Esophagus squamous epithelium (tissue), 5 donors: ENCODE results near the gene KCNJ4. TPM values are rescaled to one million over a fixed set of nuclear protein-coding genes. Genes with fewer than 3 reads are reported as not detected.

ENCODE experiments used
- DNase-seq: peaks from one replicate; lab custom pipeline; 2025; lab: John Stamatoyannopoulos, UW
- H3K27ac ChIP-seq, 4 donors: fragments of 200-600 bp; sonication (generic); one replicate each; pipeline ENCODE4 v1.5.1; 2016 to 2019; ENCODE audit warnings: mild to moderate bottlenecking in 1 of 4
- H3K27me3 ChIP-seq, 4 donors: fragments of 200-600 bp; sonication (generic); 1 replicate in 3 of 4; 2 replicates in 1 of 4; pipeline versions ENCODE4 v1.5.1 to v1.6.0; 2017 to 2021; ENCODE audit warnings: antibody characterized with exemption in 1 of 4
- H3K36me3 ChIP-seq, 3 donors: fragments of 200-600 bp; sonication (generic); one replicate each; pipeline ENCODE4 v1.5.1; 2016 to 2019
- H3K4me1 ChIP-seq, 3 donors: fragments of 200-600 bp; sonication (generic); one replicate each; pipeline ENCODE4 v1.5.1; 2017 to 2019
- H3K4me3 ChIP-seq, 4 donors: fragments of 200-600 bp; sonication (generic); 1 replicate in 3 of 4; 2 replicates in 1 of 4; pipeline ENCODE4 v1.5.1; 2016 to 2019; ENCODE audit warnings: mild to moderate bottlenecking in 2 of 4, moderate library complexity in 1 of 4
- H3K9me3 ChIP-seq, 3 donors: fragments of 200-600 bp; sonication (generic); one replicate each; pipeline ENCODE4 v1.5.1; 2016 to 2019
- POLR2A ChIP-seq, 4 donors: fragments of 450-650 bp; IDR thresholded peaks; one replicate each; pipeline ENCODE4 v1.6.1; 2017; ENCODE audit warnings: antibody characterized with exemption in 4 of 4, mild to moderate bottlenecking in 4 of 4, moderate library complexity in 3 of 4
- WGBS, 2 donors: methylation state at CpG; one replicate each; pipeline ENCODE4 v1.1.5; 2018; 5-methylcytosine and 5-hydroxymethylcytosine counted together
- intact Hi-C: fragments of 100-400 bp; cut with DNase I; formaldehyde crosslinking; loops from one replicate; pipeline ENCODE4 v1.15.0; 2022
- total RNA-seq, 4 donors: library from RNA; depleted of rRNA; stranded (reverse); fragments of >200 nt; gene quantifications; one replicate each; pipeline ENCODE4 v1.1.0, GENCODE V29; 2016
- TF ChIP-seq, protein P1 (sequence below), 6 experiments: fragments of 450-650 bp in 4 of 6; fragments of 200-600 bp in 2 of 6; sonication (generic) in 2 of 6; IDR thresholded peaks; one replicate each; pipeline ENCODE4 v1.5.1; 2016 to 2019; ENCODE audit warnings: antibody characterized with exemption in 6 of 6, mild to moderate bottlenecking in 4 of 6, moderate library complexity in 4 of 6
- donor health status: DM: yes; HTN: yes; CAD: no.

Gene KCNJ4
- total RNA-seq, 4 donors from 2014 or later: not detected

DNA sequence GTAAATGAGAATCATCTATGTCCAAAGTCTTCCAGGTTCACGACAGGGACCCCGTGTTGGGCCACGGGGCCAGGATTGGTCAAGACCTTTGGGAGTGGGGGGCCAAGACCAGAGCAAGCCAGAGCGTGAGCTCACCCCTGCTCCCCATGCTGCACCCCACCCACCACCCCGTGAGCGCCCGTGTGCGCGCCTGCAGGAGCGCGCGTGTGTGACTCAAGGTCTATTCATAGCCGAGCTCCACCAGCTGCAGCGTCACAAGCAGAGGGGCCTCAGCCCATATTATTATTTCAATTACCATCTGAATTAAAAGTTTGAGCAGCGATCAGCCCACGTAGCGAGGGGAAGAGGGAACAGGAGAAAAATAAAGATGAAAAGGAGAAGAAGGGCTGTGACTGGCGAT, 5.2 kb downstream of the KCNJ4 start:
- H3K9me3 ChIP-seq: no peaks in the 10 kb centered on the region
- H3K27me3 ChIP-seq: peaks cover 7 to 93% (median 9%) of the 10 kb centered on the region in 4 donors
- H3K27ac ChIP-seq: no peak overlapping the region
- intact Hi-C loops: no loop called here
- H3K36me3 ChIP-seq: no peaks in the 10 kb centered on the region
- WGBS, 2 donors: 36 to 53% methylated on average over 9 to 17 of the region's 18 CpGs
- H3K4me3 ChIP-seq: no peak overlapping the region
- no peak for DNase-seq
- peaks cover 3 to 14% (median 5%) of the 10 kb centered on the region in 3 donors for H3K4me1 ChIP-seq
- TF ChIP-seq, protein P1, sequence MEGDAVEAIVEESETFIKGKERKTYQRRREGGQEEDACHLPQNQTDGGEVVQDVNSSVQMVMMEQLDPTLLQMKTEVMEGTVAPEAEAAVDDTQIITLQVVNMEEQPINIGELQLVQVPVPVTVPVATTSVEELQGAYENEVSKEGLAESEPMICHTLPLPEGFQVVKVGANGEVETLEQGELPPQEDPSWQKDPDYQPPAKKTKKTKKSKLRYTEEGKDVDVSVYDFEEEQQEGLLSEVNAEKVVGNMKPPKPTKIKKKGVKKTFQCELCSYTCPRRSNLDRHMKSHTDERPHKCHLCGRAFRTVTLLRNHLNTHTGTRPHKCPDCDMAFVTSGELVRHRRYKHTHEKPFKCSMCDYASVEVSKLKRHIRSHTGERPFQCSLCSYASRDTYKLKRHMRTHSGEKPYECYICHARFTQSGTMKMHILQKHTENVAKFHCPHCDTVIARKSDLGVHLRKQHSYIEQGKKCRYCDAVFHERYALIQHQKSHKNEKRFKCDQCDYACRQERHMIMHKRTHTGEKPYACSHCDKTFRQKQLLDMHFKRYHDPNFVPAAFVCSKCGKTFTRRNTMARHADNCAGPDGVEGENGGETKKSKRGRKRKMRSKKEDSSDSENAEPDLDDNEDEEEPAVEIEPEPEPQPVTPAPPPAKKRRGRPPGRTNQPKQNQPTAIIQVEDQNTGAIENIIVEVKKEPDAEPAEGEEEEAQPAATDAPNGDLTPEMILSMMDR (IDR thresholded peaks at IDR 0.05): no peak
- no peak for TF ChIP-seq POLR2A (IDR thresholded peaks at IDR 0.05)

DNA sequence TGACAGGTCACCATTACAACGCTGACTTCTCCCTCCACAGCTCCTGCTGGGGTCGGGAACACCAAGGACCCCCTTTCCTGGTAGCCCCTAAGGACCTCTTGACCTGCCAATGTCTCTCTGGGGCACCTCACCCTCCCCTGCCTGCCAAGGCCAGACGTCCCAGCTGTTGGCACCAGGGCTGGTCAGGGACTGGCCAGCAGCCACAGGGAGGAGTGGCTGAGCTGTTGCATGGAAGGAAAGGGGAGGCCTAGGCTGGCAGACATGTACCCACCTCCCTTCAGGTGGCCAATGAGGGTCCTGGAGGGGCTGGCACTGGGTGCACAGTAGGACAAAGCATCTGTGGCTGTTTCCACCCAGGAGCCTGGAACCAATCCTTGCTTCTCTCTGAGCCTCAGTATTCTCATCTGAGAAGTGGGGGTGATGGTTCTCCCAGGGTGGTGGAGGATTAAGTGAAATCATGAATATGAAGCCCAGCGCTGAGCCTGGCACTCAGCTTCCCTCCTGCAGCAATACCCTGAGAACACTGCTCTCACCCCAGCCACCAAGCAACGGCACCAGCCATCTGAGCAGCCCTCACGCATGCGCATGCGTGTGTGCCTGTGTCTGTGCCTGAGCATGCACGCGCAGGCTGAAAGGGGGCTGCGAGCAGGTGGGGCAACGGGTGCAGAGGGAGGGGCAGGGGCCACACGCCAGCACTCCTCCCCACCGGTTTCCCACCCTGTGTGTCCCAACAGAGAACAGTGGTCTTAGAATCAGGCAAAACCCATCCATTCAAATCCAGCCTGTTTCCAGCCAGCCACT, 5.9 kb downstream of the KCNJ4 start:
- Histone ChIP-seq H3K4me3 (no peak overlapping the region), H3K27me3 (peaks cover 1 to 93% (median 5%) of the 10 kb centered on the region in 4 donors), H3K4me1 (peaks cover 0 to 7% (median 0%) of the 10 kb centered on the region in 3 donors), H3K36me3 (no peaks in the 10 kb centered on the region), H3K27ac (no peak overlapping the region), H3K9me3 (no peaks in the 10 kb centered on the region)
- WGBS, 2 donors: 39 to 58% methylated on average over 5 to 8 of the region's 14 CpGs
- TF ChIP-seq, protein P1 (IDR thresholded peaks at IDR 0.05): no peak
- TF ChIP-seq POLR2A (IDR thresholded peaks at IDR 0.05): no peak
- intact Hi-C loops: no loop called here
- no peak for DNase-seq

DNA sequence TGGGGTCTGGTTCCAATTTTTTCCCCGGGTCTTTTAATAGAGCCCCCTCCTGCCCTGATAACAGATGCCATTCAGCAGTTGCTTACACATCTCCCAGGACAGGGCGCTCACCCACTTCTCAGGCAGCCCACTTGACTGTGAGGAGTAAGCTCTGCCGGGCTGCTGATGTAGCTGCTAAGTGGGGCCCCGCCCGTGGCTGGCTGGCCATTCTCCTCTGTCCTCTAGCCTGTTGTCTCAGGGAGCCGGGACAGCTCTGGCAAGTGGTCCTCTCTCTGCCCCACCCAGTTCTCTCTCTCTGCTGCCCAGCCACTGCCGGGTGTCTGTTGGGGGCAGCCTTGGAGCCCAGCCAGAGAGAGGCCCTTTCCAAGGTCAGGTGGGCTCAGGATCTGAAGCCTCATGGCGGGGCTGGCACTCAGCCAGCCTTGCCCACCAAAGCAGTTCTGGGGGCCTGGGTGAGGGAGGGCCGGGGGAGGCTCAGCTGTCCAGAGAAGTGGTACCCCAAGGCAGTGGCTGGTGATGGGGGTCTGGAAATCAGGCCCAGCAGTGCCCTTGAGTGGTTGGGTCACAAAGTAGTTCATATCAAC, 8.9 kb downstream of the KCNJ4 start:
- H3K4me1 ChIP-seq: no peaks in the 10 kb centered on the region
- DNase-seq: no peak
- 62 to 100% methylated on average over 2 to 3 of the region's 9 CpGs for WGBS, 2 donors
- H3K27ac ChIP-seq: no peak overlapping the region
- peaks cover 0 to 87% (median 2%) of the 10 kb centered on the region in 4 donors for H3K27me3 ChIP-seq
- no peaks in the 10 kb centered on the region for H3K36me3 ChIP-seq
- H3K4me3 ChIP-seq: no peak overlapping the region
- H3K9me3 ChIP-seq: no peaks in the 10 kb centered on the region
- intact Hi-C loops: no loop called here
- no peak for TF ChIP-seq POLR2A (IDR thresholded peaks at IDR 0.05)
- TF ChIP-seq, protein P1 (IDR thresholded peaks at IDR 0.05): no peak

DNA sequence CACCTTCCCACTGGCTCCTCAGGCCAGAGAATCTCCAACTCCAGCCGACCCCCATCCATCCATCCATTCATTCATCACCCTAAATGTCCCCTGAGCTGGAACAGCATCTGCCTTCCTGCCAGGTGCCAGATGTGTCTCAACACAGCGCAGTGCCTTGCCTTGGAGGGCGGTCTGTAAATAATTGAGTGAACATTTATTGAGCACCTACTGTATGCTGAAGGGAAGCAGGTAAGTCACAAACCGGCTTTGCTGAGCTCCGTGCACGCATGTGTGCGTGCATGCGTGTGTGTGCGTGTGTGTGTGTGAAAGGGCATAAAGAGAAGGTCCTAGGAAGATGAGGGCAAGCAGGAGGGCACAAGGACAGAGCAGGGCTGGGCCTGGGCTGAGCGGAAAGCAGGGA, 10.2 kb downstream of the KCNJ4 start:
- no peaks in the 10 kb centered on the region for H3K36me3 ChIP-seq
- H3K4me1 ChIP-seq: no peaks in the 10 kb centered on the region
- H3K9me3 ChIP-seq: no peaks in the 10 kb centered on the region
- TF ChIP-seq, protein P1 (IDR thresholded peaks at IDR 0.05): no peak
- intact Hi-C loops: no loop called here
- H3K4me3 ChIP-seq: no peak overlapping the region
- no peak for DNase-seq
- WGBS, 2 donors: 77 to 90% methylated on average over 7 to 10 of the region's 10 CpGs
- no peak overlapping the region for H3K27ac ChIP-seq
- H3K27me3 ChIP-seq: peaks cover 0 to 87% (median under 1%) of the 10 kb centered on the region in 4 donors
